K562 (cell line): ENCODE results near the gene RIT2. TPM values are rescaled to one million over a fixed set of nuclear protein-coding genes. Genes with fewer than 3 reads are reported as not detected.

Source experiments
- ATAC-seq: fragments of 200-7000 bp; cut with Tn5 transposase; 3 replicates; pipeline ENCODE4 v1.9.1; 2020; ENCODE audit warnings: moderate library complexity
- BruUV-seq: library from RNA; stranded (reverse); fragments of 400-500 nt; replicated peaks from 2 replicates; lab custom pipeline; 2021; lab: Mats Ljungman, UMichigan
- CTCF ChIA-PET: fragments of 300-600 bp; formaldehyde crosslinking; extraction: SDS; loops from one replicate; lab custom pipeline; 2021; ENCODE audit warnings: low intra/inter-chr PET ratio; lab: Yijun Ruan, JAX
- POLR2A ChIA-PET: fragments of 300-600, 350-650 bp; sonication (Branson Sonifier 250); formaldehyde crosslinking; extraction: SDS; loops from one replicate; lab custom pipeline; 2021; ENCODE audit warnings: antibody characterized with exemption, inconsistent platforms; lab: Yijun Ruan, JAX
- DNase-seq, 4 experiments: peaks; one replicate each; pipeline versions ENCODE4 v3.0.0 to v3.0.0-alpha.2; 2011 to 2018; ENCODE audit warnings: low spot score in 3 of 4, mixed read lengths in 3 of 4; ENCODE audit errors: extremely low read depth in 1 of 4
- FAIRE-seq: peaks from 2 replicates; lab custom pipeline; 2011; peaks lifted over from hg19 to GRCh38; lab: Jason Lieb, UNC
- H2AFZ ChIP-seq: 2 replicates; pipeline ENCODE4 v1.6.0; 2011; ENCODE audit warnings: low read depth, low read length, control low read depth, inconsistent platforms
- H3K27ac ChIP-seq: fragments of 200-600 bp; 3 replicates; pipeline ENCODE4 v1.8.0; 2011; ENCODE audit warnings: low read depth, mild to moderate bottlenecking, control low read depth, inconsistent platforms, low read length, moderate library complexity, mixed read lengths; ENCODE audit errors: extremely low read depth
- H3K27me3 ChIP-seq, 2 experiments: fragments of 300-600 bp in 1 of 2; 2 replicates in 1 of 2; 3 replicates in 1 of 2; pipeline versions ENCODE4 v1.6.0 to v1.8.0; 2011; ENCODE audit warnings: inconsistent platforms in 2 of 2, low read length in 2 of 2, mild to moderate bottlenecking in 1 of 2, mixed read lengths in 1 of 2, moderate library complexity in 1 of 2; ENCODE audit not compliant: control insufficient read depth in 2 of 2, insufficient read depth in 2 of 2
- H3K36me3 ChIP-seq: fragments of 300-600 bp; 3 replicates; pipeline ENCODE4 v1.8.0; 2011; ENCODE audit warnings: mild to moderate bottlenecking, low read length, inconsistent platforms; ENCODE audit not compliant: control insufficient read depth, insufficient read depth
- H3K4me1 ChIP-seq, 2 experiments: fragments of 200-600 bp in 1 of 2; replicated peaks in 1 of 2; 2 replicates in 1 of 2; 3 replicates in 1 of 2; pipeline versions ENCODE4 v1.5.1 to v1.8.0; 2011; ENCODE audit warnings: inconsistent platforms in 2 of 2, low read length in 2 of 2, mild to moderate bottlenecking in 1 of 2, mixed read lengths in 1 of 2, moderate library complexity in 1 of 2; ENCODE audit not compliant: control insufficient read depth in 2 of 2, insufficient read depth in 2 of 2
- H3K4me2 ChIP-seq: 2 replicates; pipeline ENCODE4 v1.6.1; 2011; ENCODE audit warnings: low read length, control low read depth, inconsistent platforms, mixed read lengths; ENCODE audit not compliant: insufficient read depth
- H3K4me3 ChIP-seq: fragments of 200-600 bp; sonication (generic), shearing (Covaris generic); 2 replicates; pipeline ENCODE4 v1.5.1; 2016; ENCODE audit warnings: control low read depth, inconsistent platforms
- H3K79me2 ChIP-seq: fragments of 200-600 bp; 3 replicates; pipeline ENCODE4 v1.8.0; 2011; ENCODE audit warnings: low read length, inconsistent platforms; ENCODE audit not compliant: control insufficient read depth, insufficient read depth
- H3K9ac ChIP-seq, 2 experiments: 2 replicates each; pipeline versions ENCODE4 v1.6.0 to v1.6.1; 2011; ENCODE audit warnings: low read depth in 2 of 2, low read length in 2 of 2, control low read depth in 1 of 2, inconsistent platforms in 1 of 2, mild to moderate bottlenecking in 1 of 2, mixed read lengths in 1 of 2; ENCODE audit not compliant: insufficient read depth in 1 of 2
- H3K9me1 ChIP-seq: one replicate; pipeline ENCODE4 v1.6.0; 2011; ENCODE audit warnings: inconsistent platforms, mild to moderate bottlenecking, low read length, moderate library complexity; ENCODE audit not compliant: control insufficient read depth, insufficient read depth
- H3K9me3 ChIP-seq: replicated peaks from 2 replicates; pipeline ENCODE4 v1.5.1; 2011; ENCODE audit warnings: low read depth, low read length, inconsistent platforms; ENCODE audit not compliant: control insufficient read depth, insufficient read depth
- H4K20me1 ChIP-seq: replicated peaks from 2 replicates; pipeline ENCODE4 v1.6.1; 2011; ENCODE audit warnings: low read length, inconsistent platforms, mixed read lengths; ENCODE audit not compliant: control insufficient read depth, insufficient read depth
- CGGBP1 ChIP-seq: fragments of 250-450 bp; sonication (Bioruptor Pico); IDR thresholded peaks from 2 replicates; pipeline ENCODE4 v1.9.0; 2021; ENCODE audit warnings: mild to moderate bottlenecking
- FOXO4 ChIP-seq: fragments of 450-650 bp; formaldehyde crosslinking; IDR thresholded peaks from 2 replicates; pipeline ENCODE4 v1.4.0; 2020; ENCODE audit warnings: mild to moderate bottlenecking, moderate library complexity
- NCOA2 ChIP-seq, 2 experiments: fragments of 450-650 bp; IDR thresholded peaks; 2 replicates each; pipeline ENCODE4 v1.6.1; 2018; ENCODE audit warnings: mild to moderate bottlenecking in 2 of 2, moderate library complexity in 1 of 2; ENCODE audit not compliant: partially characterized antibody in 2 of 2
- NCOA6 ChIP-seq: fragments of 450-650 bp; IDR thresholded peaks from 2 replicates; pipeline ENCODE4 v1.6.1; 2017; ENCODE audit warnings: mild to moderate bottlenecking
- ZNF143 ChIP-seq: sonication (generic); formaldehyde crosslinking; IDR thresholded peaks from 2 replicates; pipeline ENCODE4 v1.9.0; 2022; ENCODE audit warnings: mild to moderate bottlenecking, missing genetic modification reagents
- ZNF431 ChIP-seq: sonication (generic); formaldehyde crosslinking; IDR thresholded peaks from 2 replicates; pipeline ENCODE4 v1.8.0; 2022; ENCODE audit warnings: mild to moderate bottlenecking, missing genetic modification reagents
- ZNF589 ChIP-seq: fragments of 200-800 bp; sonication (Bioruptor generic); IDR thresholded peaks from 2 replicates; pipeline ENCODE4 v1.6.1; 2016; ENCODE audit warnings: low read depth, missing genetic modification characterization, missing compliant biosample characterization
- WGBS: fragments of 100-300 bp; shearing (Covaris generic); methylation state at CpG from one replicate; pipeline ENCODE4 v1.1.6; 2016; ENCODE audit warnings: low coverage, mixed read lengths; ENCODE audit not compliant: insufficient coverage; ENCODE audit errors: missing lambda C conversion rate; 5-methylcytosine and 5-hydroxymethylcytosine counted together
- in situ Hi-C: fragments of 300-500 bp; cut with MboI; formaldehyde crosslinking; loops from 4 replicates; pipeline ENCODE4 v1.15.0; 2018; ENCODE audit warnings: inconsistent platforms, mixed read lengths
- intact Hi-C: fragments of 100-400 bp; cut with micrococcal nuclease; formaldehyde crosslinking; loops from 2 replicates; pipeline ENCODE4 v1.14.2; 2022
- polyA plus RNA-seq, 8 experiments: library from polyadenylated mRNA; depleted of rRNA in 4 of 8; stranded (reverse) in 5 of 8; unstranded in 3 of 8; fragments of >200 nt; fragmentation: Nextera tagmentation in 2 of 8; fragmentation: Illumina TruSeq in 1 of 8; extraction: Ambion mirVana in 2 of 8; extraction: Trizol in 1 of 8; gene quantifications; 2 replicates each; pipeline versions ENCODE4 v1.2.1 to v1.2.3, GENCODE V29; 2011 to 2014; ENCODE audit warnings: inconsistent platforms in 1 of 8, missing spikeins in 1 of 8
- total RNA-seq, 7 experiments: library from RNA; depleted of rRNA in 6 of 7; stranded (reverse); fragments of >200 nt in 6 of 7; fragmentation: Illumina TruSeq in 2 of 7; extraction: Trizol in 2 of 7; gene quantifications; 2 replicates each; pipeline versions ENCODE4 v1.2.1 to v1.2.3, GENCODE V29; 2011 to 2021; ENCODE audit warnings: low replicate concordance in 1 of 7
- TF ChIP-seq, protein P1 (sequence below): IDR thresholded peaks from 3 replicates; pipeline ENCODE4 v1.6.1; 2011; ENCODE audit warnings: borderline replicate concordance, mild to moderate bottlenecking; ENCODE audit not compliant: insufficient read length, insufficient read depth
- TF ChIP-seq, protein P2 (sequence below): sonication (generic); IDR thresholded peaks from 2 replicates; pipeline ENCODE4 v1.6.1; 2016
- TF ChIP-seq, protein P3 (sequence below), 2 experiments: fragments of 450-650 bp in 1 of 2; sonication (generic) in 1 of 2; formaldehyde crosslinking in 1 of 2; IDR thresholded peaks in 1 of 2; conservative IDR thresholded peaks in 1 of 2; 2 replicates each; pipeline versions ENCODE4 v1.6.1 to v1.8.1; 2016 to 2023; ENCODE audit warnings: mild to moderate bottlenecking in 2 of 2, moderate library complexity in 2 of 2, inconsistent platforms in 1 of 2, missing genetic modification reagents in 1 of 2
- TF ChIP-seq, protein P4 (sequence below): fragments of 450-650 bp; IDR thresholded peaks from one replicate; pipeline ENCODE4 v1.6.1; 2018; ENCODE audit warnings: mild to moderate bottlenecking, moderate library complexity; ENCODE audit not compliant: partially characterized antibody

The RIT2 gene
- total and polyA plus RNA-seq, 9 of the 15 experiments (the other 6 are each of a cell fraction or from before 2014, with no cell fraction given), result not detected

- TF ChIP-seq, protein P1, sequence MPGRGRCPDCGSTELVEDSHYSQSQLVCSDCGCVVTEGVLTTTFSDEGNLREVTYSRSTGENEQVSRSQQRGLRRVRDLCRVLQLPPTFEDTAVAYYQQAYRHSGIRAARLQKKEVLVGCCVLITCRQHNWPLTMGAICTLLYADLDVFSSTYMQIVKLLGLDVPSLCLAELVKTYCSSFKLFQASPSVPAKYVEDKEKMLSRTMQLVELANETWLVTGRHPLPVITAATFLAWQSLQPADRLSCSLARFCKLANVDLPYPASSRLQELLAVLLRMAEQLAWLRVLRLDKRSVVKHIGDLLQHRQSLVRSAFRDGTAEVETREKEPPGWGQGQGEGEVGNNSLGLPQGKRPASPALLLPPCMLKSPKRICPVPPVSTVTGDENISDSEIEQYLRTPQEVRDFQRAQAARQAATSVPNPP, result no peak
- TF ChIP-seq ZNF589 (CRISPR knock-in tag) (no peak), NCOA2 (IDR thresholded peaks at IDR 0.05; ENCODE audit: partially characterized antibody in 2 of 2) (no peak)
- TF ChIP-seq, protein P2, sequence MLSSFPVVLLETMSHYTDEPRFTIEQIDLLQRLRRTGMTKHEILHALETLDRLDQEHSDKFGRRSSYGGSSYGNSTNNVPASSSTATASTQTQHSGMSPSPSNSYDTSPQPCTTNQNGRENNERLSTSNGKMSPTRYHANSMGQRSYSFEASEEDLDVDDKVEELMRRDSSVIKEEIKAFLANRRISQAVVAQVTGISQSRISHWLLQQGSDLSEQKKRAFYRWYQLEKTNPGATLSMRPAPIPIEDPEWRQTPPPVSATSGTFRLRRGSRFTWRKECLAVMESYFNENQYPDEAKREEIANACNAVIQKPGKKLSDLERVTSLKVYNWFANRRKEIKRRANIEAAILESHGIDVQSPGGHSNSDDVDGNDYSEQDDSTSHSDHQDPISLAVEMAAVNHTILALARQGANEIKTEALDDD, result no peak
Observed at GRCh38 chr18:42961298-42961697, 154.2 kb downstream of the RIT2 start (continued).

DNA sequence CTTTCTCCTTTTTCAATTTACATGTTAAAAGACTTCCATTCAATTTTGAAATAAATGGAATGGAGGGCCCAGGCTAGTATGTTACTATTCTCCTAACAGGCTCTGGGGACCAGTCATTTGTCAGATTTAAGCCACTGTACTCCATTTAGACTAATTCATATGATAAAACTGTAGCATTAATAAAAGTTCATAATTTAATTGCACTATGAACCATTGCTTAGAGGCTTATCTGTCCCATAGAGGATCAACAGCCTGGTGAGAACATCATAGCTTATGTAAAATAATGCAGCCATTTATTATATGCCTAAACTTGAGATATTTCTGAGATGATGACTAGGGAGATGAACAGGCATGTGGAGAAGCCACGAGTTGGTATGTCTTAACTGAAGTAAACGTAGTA, 156.0 kb downstream of the RIT2 start:
- no peaks in the 10 kb centered on the region for H4K20me1 ChIP-seq
- no peaks in the 10 kb centered on the region for H3K36me3 ChIP-seq
- FAIRE-seq (no peak), ATAC-seq (no peak), DNase-seq (no peak)
- no peak for TF ChIP-seq NCOA6
- no peak for TF ChIP-seq ZNF143 (CRISPR knock-in tag)
- no peak for TF ChIP-seq FOXO4
- TF ChIP-seq, protein P3, sequence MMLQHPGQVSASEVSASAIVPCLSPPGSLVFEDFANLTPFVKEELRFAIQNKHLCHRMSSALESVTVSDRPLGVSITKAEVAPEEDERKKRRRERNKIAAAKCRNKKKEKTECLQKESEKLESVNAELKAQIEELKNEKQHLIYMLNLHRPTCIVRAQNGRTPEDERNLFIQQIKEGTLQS (IDR thresholded peaks at IDR 0.05), result no peak
- TF ChIP-seq, protein P3 (CRISPR knock-in tag; conservative IDR thresholded peaks at IDR 0.05), result no peak
- no peak for TF ChIP-seq ZNF431 (CRISPR knock-in tag)
- TF ChIP-seq CGGBP1, result no peak
- TF ChIP-seq, protein P4, sequence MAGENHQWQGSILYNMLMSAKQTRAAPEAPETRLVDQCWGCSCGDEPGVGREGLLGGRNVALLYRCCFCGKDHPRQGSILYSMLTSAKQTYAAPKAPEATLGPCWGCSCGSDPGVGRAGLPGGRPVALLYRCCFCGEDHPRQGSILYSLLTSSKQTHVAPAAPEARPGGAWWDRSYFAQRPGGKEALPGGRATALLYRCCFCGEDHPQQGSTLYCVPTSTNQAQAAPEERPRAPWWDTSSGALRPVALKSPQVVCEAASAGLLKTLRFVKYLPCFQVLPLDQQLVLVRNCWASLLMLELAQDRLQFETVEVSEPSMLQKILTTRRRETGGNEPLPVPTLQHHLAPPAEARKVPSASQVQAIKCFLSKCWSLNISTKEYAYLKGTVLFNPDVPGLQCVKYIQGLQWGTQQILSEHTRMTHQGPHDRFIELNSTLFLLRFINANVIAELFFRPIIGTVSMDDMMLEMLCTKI, result no peak
- H2AFZ ChIP-seq, result no peak overlapping the region
- no peaks in the 10 kb centered on the region for H3K4me1 ChIP-seq
- no peaks in the 10 kb centered on the region for H3K79me2 ChIP-seq
- in situ Hi-C loops (no loop called here), intact Hi-C loops (no loop called here)
- no peak overlapping the region for H3K4me2 ChIP-seq
- no peak overlapping the region for H3K9ac ChIP-seq
- no peaks in the 10 kb centered on the region for H3K9me3 ChIP-seq
- CTCF ChIA-PET, result no interaction called here
- no peaks in the 10 kb centered on the region for H3K27me3 ChIP-seq
- WGBS, result 0% methylated on average over 2 of the region's 2 CpGs
- POLR2A ChIA-PET, result no interaction called here
- no peak overlapping the region for H3K4me3 ChIP-seq
- BruUV-seq, result no TSS peak
- no peaks in the 10 kb centered on the region for H3K9me1 ChIP-seq
- H3K27ac ChIP-seq, result no peak overlapping the region
